HK-2 (cell line): ENCODE results near the gene PPFIA4.
A peak's percentile ranks its signal among the peaks of the same experiment; 100 is the strongest.
"Not testable (repeated sequence)": the region's sequence is repeated elsewhere in the genome, so short reads cannot be mapped to it uniquely, and the experiment has no call there.

ENCODE experiments used
- DNase-seq: peaks from one replicate; pipeline ENCODE4 v3.0.0-alpha.2; 2018; ENCODE audit not compliant: unreplicated experiment

The PPFIA4 gene

GRCh38 chr1:203017061-203017460, 9.2 kb upstream of the PPFIA4 start:
- no peak for DNase-seq

GRCh38 chr1:203017692-203018091, 8.6 kb upstream of the PPFIA4 start:
- DNase-seq: no peak

GRCh38 chr1:203022855-203023254, 3.4 kb upstream of the PPFIA4 start:
- not testable (repeated sequence) for DNase-seq

- no peak for DNase-seq
These were observed 633 bp upstream of the PPFIA4 start for GRCh38 chr1:203025686-203026030.

- no peak for DNase-seq
These were observed 674 bp downstream of the PPFIA4 start for GRCh38 chr1:203026666-203027663.

GRCh38 chr1:203028067-203028783, 1.9 kb downstream of the PPFIA4 start:
- DNase-seq: no peak

GRCh38 chr1:203028784-203029553, 2.7 kb downstream of the PPFIA4 start:
- no peak for DNase-seq

- no peak for DNase-seq
These were observed 5.2 kb downstream of the PPFIA4 start for GRCh38 chr1:203031467-203031866.

- DNase-seq: no peak
These were observed 7.0 kb downstream of the PPFIA4 start for GRCh38 chr1:203033287-203033686.

- no peak for DNase-seq
These were observed 7.6 kb downstream of the PPFIA4 start for GRCh38 chr1:203033917-203034316.

- no peak for DNase-seq
These were observed 8.3 kb downstream of the PPFIA4 start for GRCh38 chr1:203034422-203035110.

GRCh38 chr1:203035111-203036000, 9.1 kb downstream of the PPFIA4 start:
- no peak for DNase-seq

- no peak for DNase-seq
These were observed 9.8 kb downstream of the PPFIA4 start for GRCh38 chr1:203036135-203036534.

- no peak for DNase-seq
These were observed 10.2 kb downstream of the PPFIA4 start for GRCh38 chr1:203036537-203036936.

- no peak for DNase-seq
These were observed 11.4 kb downstream of the PPFIA4 start for GRCh38 chr1:203037509-203038190.

GRCh38 chr1:203038217-203038741, 12.0 kb downstream of the PPFIA4 start:
- peak; percentile 92 for DNase-seq

GRCh38 chr1:203038891-203039608, 12.8 kb downstream of the PPFIA4 start:
- peak; percentile 47 for DNase-seq

GRCh38 chr1:203039609-203040512, 13.6 kb downstream of the PPFIA4 start:
- no peak for DNase-seq
